Neural progenitor cell (in vitro differentiated cells): ENCODE data around the gene MAGI3. TPM values are rescaled to one million over a fixed set of nuclear protein-coding genes. Genes with fewer than 3 reads are reported as not detected.

Source experiments
- DNase-seq: peaks from one replicate; pipeline ENCODE4 v3.0.0-alpha.2; 2016; ENCODE audit warnings: low spot score
- H2AFZ ChIP-seq: fragments of 200-600 bp; sonication (generic); replicated peaks from 2 replicates; pipeline ENCODE4 v1.6.1; 2016; ENCODE audit warnings: antibody characterized with exemption
- H3F3A ChIP-seq: fragments of 200-600 bp; sonication (generic); 2 replicates; pipeline ENCODE4 v1.6.1; 2016; ENCODE audit warnings: antibody characterized with exemption, low read depth
- H3K27ac ChIP-seq: fragments of 200-600 bp; sonication (generic); 2 replicates; pipeline ENCODE4 v1.5.1; 2016; ENCODE audit warnings: mild to moderate bottlenecking
- H3K27me3 ChIP-seq: fragments of 200-600 bp; sonication (generic); 2 replicates; pipeline ENCODE4 v1.6.1; 2016; ENCODE audit warnings: mild to moderate bottlenecking, moderate library complexity
- H3K36me3 ChIP-seq: fragments of 200-600 bp; sonication (generic); 2 replicates; pipeline ENCODE4 v1.5.1; 2016
- H3K4me1 ChIP-seq: fragments of 200-600 bp; sonication (generic); 2 replicates; pipeline ENCODE4 v1.6.1; 2016; ENCODE audit warnings: mixed run types
- H3K4me2 ChIP-seq: fragments of 200-600 bp; sonication (generic); 2 replicates; pipeline ENCODE4 v1.6.1; 2016
- H3K4me3 ChIP-seq: fragments of 200-600 bp; sonication (generic); 2 replicates; pipeline ENCODE4 v1.5.1; 2016
- H3K79me2 ChIP-seq: fragments of 200-600 bp; sonication (generic); 2 replicates; pipeline ENCODE4 v1.6.1; 2016; ENCODE audit warnings: low read depth
- H3K9ac ChIP-seq: fragments of 200-600 bp; sonication (generic); 2 replicates; pipeline ENCODE4 v1.6.1; 2016
- H3K9me3 ChIP-seq: fragments of 200-600 bp; sonication (generic); 2 replicates; pipeline ENCODE4 v1.5.1; 2016; ENCODE audit warnings: low read depth
- H4K20me1 ChIP-seq: fragments of 200-600 bp; sonication (generic); 2 replicates; pipeline ENCODE4 v1.6.1; 2016; ENCODE audit warnings: low read depth
- H3K27ac Mint-ChIP-seq: 3 replicates; pipeline ENCODE4 v1.8.0; 2021; ENCODE audit warnings: mixed read lengths
- H3K27me3 Mint-ChIP-seq: 2 replicates; pipeline ENCODE4 v1.8.0; 2022; ENCODE audit warnings: low read depth, mild to moderate bottlenecking, inconsistent platforms, moderate library complexity, mixed read lengths; ENCODE audit not compliant: insufficient read depth
- H3K36me3 Mint-ChIP-seq: 3 replicates; pipeline ENCODE4 v1.8.0; 2021; ENCODE audit warnings: mixed read lengths
- H3K4me1 Mint-ChIP-seq: 3 replicates; pipeline ENCODE4 v1.8.0; 2021; ENCODE audit warnings: mixed read lengths
- H3K4me3 Mint-ChIP-seq: 3 replicates; pipeline ENCODE4 v1.8.0; 2021; ENCODE audit warnings: mild to moderate bottlenecking, moderate library complexity, mixed read lengths
- H3K9me3 Mint-ChIP-seq: 3 replicates; pipeline ENCODE4 v1.8.0; 2020; ENCODE audit warnings: mixed read lengths
- CTCF ChIP-seq: fragments of 200-600 bp; sonication (generic); IDR thresholded peaks from 2 replicates; pipeline ENCODE4 v1.5.1; 2017; ENCODE audit warnings: antibody characterized with exemption, mild to moderate bottlenecking
- EZH2 ChIP-seq: fragments of 200-600 bp; sonication (generic); IDR thresholded peaks from 2 replicates; pipeline ENCODE4 v1.6.1; 2017; ENCODE audit warnings: antibody characterized with exemption, mild to moderate bottlenecking, moderate library complexity
- EZH2phosphoT487 ChIP-seq: fragments of 200-600 bp; sonication (generic); IDR thresholded peaks from 2 replicates; pipeline ENCODE4 v1.6.1; 2017; ENCODE audit warnings: antibody characterized with exemption
- total RNA-seq: library from RNA; depleted of rRNA; stranded (reverse); fragments of >200 nt; gene quantifications from 2 replicates; pipeline ENCODE4 v1.2.3, GENCODE V29; 2015; ENCODE audit warnings: low replicate concordance

The MAGI3 gene
- total RNA-seq, 1 donor from 2014 or later, result 26.9 TPM

DNA sequence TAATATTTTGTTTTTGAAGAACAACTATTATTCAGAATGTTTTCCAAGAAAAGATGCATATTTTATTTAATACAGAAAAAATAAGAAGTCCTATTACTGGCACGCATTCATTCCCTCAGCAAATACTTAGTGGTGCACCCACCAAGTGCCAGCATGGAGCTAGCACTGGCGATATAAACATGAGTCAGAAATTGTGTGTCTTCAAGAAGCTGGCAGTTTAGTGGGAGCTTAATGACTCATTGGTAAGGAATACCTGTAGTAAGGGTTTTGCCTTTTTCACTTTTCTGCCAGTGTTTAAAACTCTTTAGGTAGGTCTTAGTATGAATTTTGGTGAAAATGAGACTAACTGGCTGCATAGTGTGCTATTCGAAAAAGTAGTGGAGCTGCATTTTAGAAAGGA is 6.3 kb downstream of the MAGI3 start:
- Mint-ChIP-seq H3K4me1 (peaks cover 18% of the 10 kb centered on the region), H3K9me3 (no peaks in the 10 kb centered on the region), H3K27ac (no peak overlapping the region), H3K27me3 (peaks cover 2% of the 10 kb centered on the region), H3K4me3 (no peak overlapping the region), H3K36me3 (no peaks in the 10 kb centered on the region)
- peaks cover 8% of the 10 kb centered on the region for H3K4me1 ChIP-seq
- H3K4me3 ChIP-seq, result no peak overlapping the region
- no peak for DNase-seq
- TF ChIP-seq CTCF (no peak), EZH2 (no peak), EZH2phosphoT487 (no peak)
- peaks cover 37% of the 10 kb centered on the region for H4K20me1 ChIP-seq
- peaks cover 96% of the 10 kb centered on the region for H3K79me2 ChIP-seq
- no peaks in the 10 kb centered on the region for H3F3A ChIP-seq
- H3K27ac ChIP-seq, result no peak overlapping the region
- H2AFZ ChIP-seq, result no peak overlapping the region
- H3K9me3 ChIP-seq, result no peaks in the 10 kb centered on the region
- no peak overlapping the region for H3K4me2 ChIP-seq
- no peaks in the 10 kb centered on the region for H3K36me3 ChIP-seq
- H3K9ac ChIP-seq, result no peak overlapping the region
- no peaks in the 10 kb centered on the region for H3K27me3 ChIP-seq

GRCh38 chr1:113399062-113399583 is 8.8 kb downstream of the MAGI3 start:
- no peak for DNase-seq
- no peak overlapping the region for H3K4me3 Mint-ChIP-seq

GRCh38 chr1:113401067-113401466 is 10.8 kb downstream of the MAGI3 start:
- Mint-ChIP-seq H3K27ac (no peak overlapping the region), H3K4me1 (peaks cover 15% of the 10 kb centered on the region), H3K4me3 (no peak overlapping the region), H3K9me3 (no peaks in the 10 kb centered on the region), H3K27me3 (peaks cover 3% of the 10 kb centered on the region), H3K36me3 (no peaks in the 10 kb centered on the region)
- Histone ChIP-seq H3K36me3 (no peaks in the 10 kb centered on the region), H3K27me3 (no peaks in the 10 kb centered on the region), H3K27ac (no peak overlapping the region), H3K79me2 (peaks cover 74% of the 10 kb centered on the region), H3K4me1 (peaks cover 20% of the 10 kb centered on the region), H3F3A (peaks cover 5% of the 10 kb centered on the region), H3K9ac (no peak overlapping the region), H2AFZ (no peak overlapping the region), H3K4me3 (no peak overlapping the region), H3K4me2 (no peak overlapping the region), H4K20me1 (peaks cover 28% of the 10 kb centered on the region), H3K9me3 (no peaks in the 10 kb centered on the region)
- no peak for DNase-seq
- no peak for TF ChIP-seq EZH2phosphoT487
- no peak for TF ChIP-seq CTCF
- TF ChIP-seq EZH2, result no peak

More at GRCh38 chr1:113399062-113399583, 8.8 kb downstream of the MAGI3 start:
- Histone ChIP-seq H3K4me1 (peaks cover 18% of the 10 kb centered on the region), H3K9ac (no peak overlapping the region), H3K36me3 (no peaks in the 10 kb centered on the region), H3F3A (no peaks in the 10 kb centered on the region), H3K27ac (no peak overlapping the region), H2AFZ (no peak overlapping the region), H3K4me2 (no peak overlapping the region), H3K4me3 (no peak overlapping the region), H4K20me1 (peaks cover 28% of the 10 kb centered on the region), H3K27me3 (no peaks in the 10 kb centered on the region), H3K79me2 (peaks cover 87% of the 10 kb centered on the region), H3K9me3 (no peaks in the 10 kb centered on the region)
- no peak overlapping the region for H3K27ac Mint-ChIP-seq
- no peaks in the 10 kb centered on the region for H3K36me3 Mint-ChIP-seq
- H3K4me1 Mint-ChIP-seq, result peaks cover 11% of the 10 kb centered on the region
- H3K27me3 Mint-ChIP-seq, result peaks cover 2% of the 10 kb centered on the region
- no peak for TF ChIP-seq EZH2phosphoT487
- no peak for TF ChIP-seq CTCF
- no peaks in the 10 kb centered on the region for H3K9me3 Mint-ChIP-seq
